C4-2B (cell line): Measurements from ENCODE around the gene S100A16.

Experiments used
- CTCF ChIP-seq: fragments of 450-650 bp; conservative IDR thresholded peaks from 2 replicates; pipeline ENCODE4 v1.5.1; 2017; ENCODE audit warnings: mild to moderate bottlenecking
- ZFX ChIP-seq: fragments of 450-650 bp; IDR thresholded peaks from 2 replicates; pipeline ENCODE4 v1.6.1; 2017

GRCh38 chr1:153585006-153585405 is 27.9 kb downstream of the S100A16 start:
- TF ChIP-seq CTCF (no peak), ZFX (no peak)
